Activated CD4-positive, alpha-beta T cell treated with anti-CD3 and anti-CD28 coated beads, Interleukin-2, amount 10 ng/mL, durations not matched to agents 24 days and 14 days (primary cell): ENCODE measurements around the gene PNPLA8. TPM values are rescaled to one million over a fixed set of nuclear protein-coding genes. Genes with fewer than 3 reads are reported as not detected.
"Not testable (repeated sequence)": the region's sequence is repeated elsewhere in the genome, so short reads cannot be mapped to it uniquely, and the experiment has no call there.

Experiments
- DNase-seq: peaks from one replicate; pipeline ENCODE4 v3.0.0; 2022
- H3K27ac Mint-ChIP-seq: one replicate; pipeline ENCODE4 v1.8.0; 2022; ENCODE audit warnings: mild to moderate bottlenecking, mixed read lengths
- H3K27me3 Mint-ChIP-seq: one replicate; pipeline ENCODE4 v1.8.0; 2022; ENCODE audit warnings: mixed read lengths
- H3K36me3 Mint-ChIP-seq: one replicate; pipeline ENCODE4 v1.8.0; 2022; ENCODE audit warnings: low read depth, mild to moderate bottlenecking, mixed read lengths
- H3K4me1 Mint-ChIP-seq: one replicate; pipeline ENCODE4 v1.8.0; 2021; ENCODE audit warnings: mixed read lengths
- H3K4me3 Mint-ChIP-seq: one replicate; pipeline ENCODE4 v1.8.0; 2022; ENCODE audit warnings: mild to moderate bottlenecking, moderate library complexity, mixed read lengths
- H3K9me3 Mint-ChIP-seq: one replicate; pipeline ENCODE4 v1.8.0; 2021; ENCODE audit warnings: mixed read lengths
- intact Hi-C: fragments of 100-400 bp; cut with micrococcal nuclease; formaldehyde crosslinking; loops from one replicate; pipeline ENCODE4 v1.15.1; 2023
- total RNA-seq: library from RNA; stranded (reverse); gene quantifications from 2 replicates; pipeline ENCODE4 v1.2.3, GENCODE V29; 2022

Gene PNPLA8
- total RNA-seq, 1 donor from 2014 or later = 16.6 TPM

- intact Hi-C loops, H3K9me3 Mint-ChIP-seq: not testable (repeated sequence)
Observed at GRCh38 chr7:108548141-108548896, 22.4 kb upstream of the PNPLA8 start.

GRCh38 chr7:108541478-108541877 is 15.5 kb upstream of the PNPLA8 start:
- H3K27ac Mint-ChIP-seq = no peak overlapping the region
- no peaks in the 10 kb centered on the region for H3K4me1 Mint-ChIP-seq
- DNase-seq = no peak
- H3K27me3 Mint-ChIP-seq = peaks cover 11% of the 10 kb centered on the region
- no peaks in the 10 kb centered on the region for H3K36me3 Mint-ChIP-seq
- H3K4me3 Mint-ChIP-seq = no peak overlapping the region
- H3K9me3 Mint-ChIP-seq = no peaks in the 10 kb centered on the region
- intact Hi-C loops = no loop called here

More at GRCh38 chr7:108548141-108548896, 22.4 kb upstream of the PNPLA8 start:
- H3K27me3 Mint-ChIP-seq, DNase-seq, H3K36me3 Mint-ChIP-seq, H3K27ac Mint-ChIP-seq, H3K4me1 Mint-ChIP-seq, H3K4me3 Mint-ChIP-seq: not testable (repeated sequence)

DNA sequence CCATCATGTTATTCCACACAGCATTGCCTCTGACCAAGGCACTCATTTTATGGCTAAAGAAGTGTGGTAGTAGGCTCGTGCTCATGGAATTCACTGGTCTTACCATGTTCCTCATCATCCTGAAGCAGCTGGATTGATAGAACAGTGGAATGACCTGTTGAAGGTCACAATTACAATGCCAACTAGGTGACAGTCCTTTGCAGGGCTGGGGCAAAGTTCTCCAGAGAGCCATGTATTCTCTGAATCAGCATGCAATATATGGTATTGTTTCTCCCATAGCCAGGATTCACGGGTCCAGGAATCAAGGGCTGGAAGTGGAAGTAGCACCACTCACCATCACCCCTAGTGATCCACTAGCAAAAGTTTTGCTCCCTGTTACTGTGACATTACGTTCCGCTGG is 12.8 kb upstream of the PNPLA8 start:
- H3K4me1 Mint-ChIP-seq, H3K36me3 Mint-ChIP-seq, H3K9me3 Mint-ChIP-seq, intact Hi-C loops, DNase-seq, H3K27ac Mint-ChIP-seq, H3K4me3 Mint-ChIP-seq: not testable (repeated sequence)
- peaks cover 22% of the 10 kb centered on the region for H3K27me3 Mint-ChIP-seq

- DNase-seq, H3K9me3 Mint-ChIP-seq, H3K4me3 Mint-ChIP-seq, H3K36me3 Mint-ChIP-seq, H3K27ac Mint-ChIP-seq, intact Hi-C loops, H3K4me1 Mint-ChIP-seq: not testable (repeated sequence)
- peaks cover 22% of the 10 kb centered on the region for H3K27me3 Mint-ChIP-seq
Observed at GRCh38 chr7:108538236-108538635, 12.3 kb upstream of the PNPLA8 start.

GRCh38 chr7:108537229-108537628 is 11.3 kb upstream of the PNPLA8 start:
- intact Hi-C loops = no loop called here
- H3K27me3 Mint-ChIP-seq = peaks cover 26% of the 10 kb centered on the region

DNA sequence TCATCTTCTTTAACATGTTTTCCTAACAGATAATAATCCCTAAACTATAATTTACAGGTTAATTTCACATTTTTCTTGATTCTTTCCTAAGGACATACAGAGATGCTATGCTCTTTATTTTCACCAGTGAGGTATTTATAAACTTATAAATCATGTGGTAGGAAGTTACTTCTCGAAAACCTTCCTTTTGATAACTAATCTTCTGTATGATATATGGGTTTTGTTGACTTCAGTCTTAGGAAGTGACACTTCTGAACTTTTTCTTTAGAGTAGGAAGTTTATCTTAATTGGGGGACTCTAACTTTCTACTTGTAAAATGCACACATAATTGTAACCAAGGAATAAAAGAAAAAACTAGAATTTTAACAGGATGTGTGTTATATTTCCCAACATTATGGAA is 9.8 kb upstream of the PNPLA8 start:
- H3K27me3 Mint-ChIP-seq = peaks cover 28% of the 10 kb centered on the region
- no peaks in the 10 kb centered on the region for H3K36me3 Mint-ChIP-seq
- H3K9me3 Mint-ChIP-seq = peaks cover 3% of the 10 kb centered on the region
- H3K4me3 Mint-ChIP-seq = no peak overlapping the region
- no peaks in the 10 kb centered on the region for H3K4me1 Mint-ChIP-seq
- no peak for DNase-seq
- intact Hi-C loops = no loop called here
- H3K27ac Mint-ChIP-seq = no peak overlapping the region

More at GRCh38 chr7:108537229-108537628, 11.3 kb upstream of the PNPLA8 start:
- no peaks in the 10 kb centered on the region for H3K36me3 Mint-ChIP-seq
- H3K4me3 Mint-ChIP-seq = no peak overlapping the region
- H3K4me1 Mint-ChIP-seq = no peaks in the 10 kb centered on the region
- DNase-seq = no peak
- peaks cover 3% of the 10 kb centered on the region for H3K9me3 Mint-ChIP-seq
- H3K27ac Mint-ChIP-seq = no peak overlapping the region

GRCh38 chr7:108535257-108535656 is 9.3 kb upstream of the PNPLA8 start:
- no peak overlapping the region for H3K4me3 Mint-ChIP-seq
- no peaks in the 10 kb centered on the region for H3K4me1 Mint-ChIP-seq
- intact Hi-C loops = no loop called here

DNA sequence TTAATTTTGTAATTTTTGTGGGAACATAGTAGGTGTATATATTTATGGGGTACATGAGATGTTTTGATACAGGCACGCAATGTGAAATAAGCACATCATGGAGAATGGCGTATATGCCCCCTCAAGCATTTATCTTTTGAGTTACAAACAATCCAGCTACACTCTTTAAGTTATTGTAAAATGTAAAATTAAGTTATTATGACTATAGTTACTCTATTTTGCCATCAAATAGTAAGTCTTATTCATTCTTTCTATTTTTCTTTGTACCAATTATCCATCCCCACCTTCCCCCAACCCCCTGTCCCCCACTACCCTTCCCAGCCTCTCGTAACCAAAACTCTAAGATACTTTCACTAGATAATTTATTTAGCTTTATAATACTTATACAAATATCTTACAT is 7.8 kb upstream of the PNPLA8 start:
- H3K9me3 Mint-ChIP-seq = peaks cover 3% of the 10 kb centered on the region

More at GRCh38 chr7:108535257-108535656, 9.3 kb upstream of the PNPLA8 start:
- H3K27me3 Mint-ChIP-seq = peaks cover 28% of the 10 kb centered on the region
- no peak overlapping the region for H3K27ac Mint-ChIP-seq
- H3K36me3 Mint-ChIP-seq = no peaks in the 10 kb centered on the region
- no peak for DNase-seq
- peaks cover 3% of the 10 kb centered on the region for H3K9me3 Mint-ChIP-seq

DNA sequence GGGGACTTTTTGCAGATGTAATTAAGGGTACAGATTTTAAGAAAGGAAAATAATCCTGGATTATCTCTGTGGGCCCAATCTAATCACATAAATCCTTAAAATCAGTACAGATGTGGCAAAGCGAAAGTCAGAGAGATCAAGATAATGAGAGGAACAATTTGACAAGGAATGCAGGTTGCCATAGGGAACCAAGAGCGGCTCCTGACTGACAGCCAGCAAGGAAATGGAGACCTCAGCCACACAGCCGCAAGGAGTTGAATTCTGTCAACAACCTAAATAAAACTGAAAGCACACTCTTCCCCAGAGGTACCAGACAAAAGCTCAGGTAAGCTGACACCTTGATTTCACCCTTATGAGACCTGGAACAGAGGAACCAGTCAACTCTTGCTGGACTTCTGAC is 3.4 kb upstream of the PNPLA8 start:
- peaks cover 15% of the 10 kb centered on the region for H3K4me1 Mint-ChIP-seq
- H3K9me3 Mint-ChIP-seq = peaks cover 2% of the 10 kb centered on the region
- no peak for DNase-seq
- intact Hi-C loops = no loop called here
- H3K4me3 Mint-ChIP-seq = no peak overlapping the region
- no peaks in the 10 kb centered on the region for H3K36me3 Mint-ChIP-seq
- peaks cover 10% of the 10 kb centered on the region for H3K27me3 Mint-ChIP-seq
- no peak overlapping the region for H3K27ac Mint-ChIP-seq

More for the DNA sequence above, 7.8 kb upstream of the PNPLA8 start:
- intact Hi-C loops = no loop called here
- Mint-ChIP-seq H3K36me3 (no peaks in the 10 kb centered on the region), H3K27me3 (peaks cover 24% of the 10 kb centered on the region), H3K4me3 (no peak overlapping the region), H3K4me1 (no peaks in the 10 kb centered on the region), H3K27ac (no peak overlapping the region)
- no peak for DNase-seq

DNA sequence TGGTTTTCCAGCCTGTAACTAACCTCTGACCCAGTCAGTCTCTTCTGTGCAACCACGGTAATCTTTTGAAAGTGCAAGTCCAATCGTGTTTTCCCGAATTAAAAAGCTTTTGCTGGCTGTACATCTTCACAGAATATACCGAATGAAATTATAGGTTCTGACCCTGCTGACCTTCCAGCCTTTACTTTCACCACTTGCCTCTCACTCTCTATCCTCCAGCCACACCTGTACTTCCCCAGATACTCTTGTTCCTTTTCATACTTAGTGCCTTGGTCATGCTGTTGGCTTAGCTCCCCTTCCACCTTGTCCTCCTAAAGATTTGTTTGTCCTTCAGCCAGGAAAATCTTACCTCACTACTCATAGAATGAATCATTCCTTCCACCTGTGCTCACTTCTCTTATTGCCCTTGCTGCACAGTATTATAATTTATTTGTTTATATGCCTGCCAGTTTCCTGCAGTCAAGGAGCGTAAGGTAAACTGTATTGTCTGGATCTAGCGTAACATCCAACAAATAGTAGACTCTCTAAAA is 2.3 kb upstream of the PNPLA8 start:
- H3K27ac Mint-ChIP-seq = no peak overlapping the region
- peaks cover 24% of the 10 kb centered on the region for H3K4me1 Mint-ChIP-seq
- H3K9me3 Mint-ChIP-seq = no peaks in the 10 kb centered on the region
- H3K27me3 Mint-ChIP-seq = peaks cover 8% of the 10 kb centered on the region
- intact Hi-C loops = no loop called here
- no peak for DNase-seq
- no peak overlapping the region for H3K4me3 Mint-ChIP-seq
- H3K36me3 Mint-ChIP-seq = peaks cover 1% of the 10 kb centered on the region

GRCh38 chr7:108526768-108527017 is 758 bp upstream of the PNPLA8 start:
- H3K9me3 Mint-ChIP-seq = no peaks in the 10 kb centered on the region
- intact Hi-C loops = loop anchor here (1.0 kb wide), 1 partner anchor 43 kb away; the partner anchor contains the start of genes DNAJB9 and THAP5
- H3K27me3 Mint-ChIP-seq = peaks cover 2% of the 10 kb centered on the region
- peaks cover 32% of the 10 kb centered on the region for H3K4me1 Mint-ChIP-seq
- peaks cover 4% of the 10 kb centered on the region for H3K36me3 Mint-ChIP-seq
- no peak for DNase-seq
- H3K27ac Mint-ChIP-seq = peak overlapping the region; percentile 100
- peak overlapping the region; percentile 88 for H3K4me3 Mint-ChIP-seq

- peaks cover 5% of the 10 kb centered on the region for H3K36me3 Mint-ChIP-seq
- intact Hi-C loops = no loop called here
- H3K9me3 Mint-ChIP-seq = no peaks in the 10 kb centered on the region
- H3K27me3 Mint-ChIP-seq = peaks cover 2% of the 10 kb centered on the region
- H3K4me3 Mint-ChIP-seq = peak overlapping the region; percentile 88
- peak overlapping the region; percentile 100 for H3K27ac Mint-ChIP-seq
- H3K4me1 Mint-ChIP-seq = peaks cover 40% of the 10 kb centered on the region
- DNase-seq = no peak
Observed at GRCh38 chr7:108525327-108525984, 479 bp downstream of the PNPLA8 start.

DNA sequence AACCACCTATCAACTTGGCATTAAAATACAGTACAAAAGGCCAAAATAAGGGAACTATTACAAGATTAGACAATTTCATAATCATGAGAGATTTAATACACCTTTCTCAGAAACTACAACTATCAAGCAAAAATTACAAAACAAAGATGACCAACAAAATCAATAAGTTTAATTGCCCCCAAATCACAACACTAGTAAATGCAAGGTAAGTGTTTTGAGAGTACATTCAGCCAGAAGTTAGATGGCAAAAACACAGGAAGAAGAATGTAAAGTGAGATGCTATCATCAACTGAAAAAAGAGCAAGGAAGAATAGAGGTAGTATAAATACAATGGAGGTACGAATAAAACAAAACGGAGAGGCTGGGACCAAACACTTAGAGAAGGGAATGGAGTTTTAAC is 3.2 kb downstream of the PNPLA8 start:
- Mint-ChIP-seq H3K36me3 (peaks cover 25% of the 10 kb centered on the region), H3K27ac (peak overlapping the region; percentile 9), H3K4me3 (peak overlapping the region; percentile 13), H3K9me3 (no peaks in the 10 kb centered on the region), H3K27me3 (peaks cover 2% of the 10 kb centered on the region), H3K4me1 (peaks cover 44% of the 10 kb centered on the region)
- intact Hi-C loops = no loop called here
- no peak for DNase-seq

- no peak for DNase-seq
- intact Hi-C loops = no loop called here
- Mint-ChIP-seq H3K4me1 (peaks cover 22% of the 10 kb centered on the region), H3K36me3 (peaks cover 37% of the 10 kb centered on the region), H3K4me3 (no peak overlapping the region), H3K9me3 (no peaks in the 10 kb centered on the region), H3K27ac (no peak overlapping the region), H3K27me3 (no peaks in the 10 kb centered on the region)
Observed at GRCh38 chr7:108517951-108518350, 8.0 kb downstream of the PNPLA8 start.
